Uterine smooth muscle cell (primary cell): Measurements from ENCODE around the gene MPPE1. TPM values are rescaled to one million over a fixed set of nuclear protein-coding genes. Genes with fewer than 3 reads are reported as not detected.

Experiments
- total RNA-seq: library from RNA; depleted of rRNA; stranded (reverse); fragments of >200 nt; gene quantifications from 2 replicates; pipeline ENCODE4 v1.2.3, GENCODE V29; 2014

The MPPE1 gene
- total RNA-seq = 20.4 and 27.1 TPM in 2 replicates

DNA sequence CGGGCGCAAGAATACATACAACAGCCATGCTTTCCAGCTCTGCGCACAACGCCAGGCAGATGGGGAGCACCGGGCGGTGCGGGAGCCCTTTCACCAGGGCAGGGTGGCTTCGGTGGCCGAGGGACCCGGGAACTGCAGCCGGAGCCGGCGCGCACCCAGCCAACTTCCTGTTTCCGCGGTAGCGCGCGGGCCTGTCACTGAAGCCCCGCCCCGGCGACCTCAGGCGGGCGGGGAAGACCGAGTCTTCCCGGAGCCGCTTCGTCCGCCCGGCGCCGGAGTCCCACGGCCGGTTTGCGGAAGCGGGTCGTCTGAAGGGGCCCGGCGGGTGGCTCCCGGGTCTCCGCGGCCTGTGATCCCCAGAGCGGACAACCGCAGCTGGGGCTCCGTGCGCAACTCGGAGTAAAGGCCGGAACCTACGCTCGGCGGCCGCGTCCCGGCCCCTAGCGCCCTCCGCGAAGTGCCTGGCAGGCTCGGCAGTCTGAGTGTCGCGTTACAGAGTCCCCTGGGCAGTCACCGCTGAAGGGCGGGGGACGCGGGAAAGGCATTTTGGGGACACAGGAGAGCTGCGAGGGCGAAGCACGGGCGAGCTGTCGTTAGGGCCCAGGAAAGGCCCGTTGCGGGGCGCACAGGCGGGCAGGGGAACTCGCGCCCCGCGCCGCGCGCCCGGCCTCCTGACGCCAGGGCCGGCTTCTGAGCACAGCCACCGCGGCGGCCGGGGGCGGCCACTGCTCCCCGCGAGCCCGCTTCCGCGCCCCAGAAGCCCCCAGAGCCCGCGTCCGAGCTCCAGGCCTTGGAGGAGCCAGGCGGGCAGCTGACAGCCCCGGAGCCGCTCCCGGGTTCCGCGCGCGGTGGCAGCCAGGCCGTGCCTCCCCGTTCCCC is at the start of gene MPPE1:
TSS of gene MPPE1 (minus strand) at position 136 of the 879 bp plus-strand sequence. CDS start 11,053 bp downstream, outside the sequence.

GRCh38 chr18:11851146-11851805 is 56.8 kb downstream of the MPPE1 start, which contains the start of gene CHMP1B:
TSS of gene CHMP1B (plus strand) at chr18:11851413. CDS start at chr18:11851512, 99 bp downstream.

Other genes with a start within 250 kb of the MPPE1 start
- gene GNAL, start 219.1 kb downstream of the MPPE1 start, total RNA-seq = 0.22 and 0.50 TPM in 2 replicates
- gene CHMP1B, start 56.9 kb downstream of the MPPE1 start, total RNA-seq = 50.7 and 58.0 TPM in 2 replicates
- 11.7 and 19.1 TPM in 2 replicates for gene IMPA2, start 73.2 kb upstream of the MPPE1 start, total RNA-seq
- gene ANKRD62, start 185.5 kb upstream of the MPPE1 start, total RNA-seq = not detected in 2 replicates